Spleen (tissue), 11 donors: ENCODE data around the gene CEACAM21. TPM values are rescaled to one million over a fixed set of nuclear protein-coding genes. Genes with fewer than 3 reads are reported as not detected.
A peak's percentile ranks its signal among the peaks of the same experiment; 100 is the strongest.

Source experiments
- DNase-seq: peaks from one replicate; pipeline ENCODE4 v3.0.0-alpha.2; 2020
- H3K27ac ChIP-seq, 8 donors: fragments of 200-600 bp; sonication (generic) in 7 of 8; 1 replicate in 4 of 8; 2 replicates in 4 of 8; pipeline versions ENCODE4 v1.5.0 to v1.8.0; 2016 to 2021; ENCODE audit warnings: inconsistent platforms in 4 of 8, mild to moderate bottlenecking in 4 of 8, moderate library complexity in 1 of 8
- H3K27me3 ChIP-seq, 7 donors: fragments of 200-600 bp; sonication (generic) in 6 of 7; replicated peaks in 1 of 7; 1 replicate in 4 of 7; 2 replicates in 3 of 7; pipeline versions ENCODE4 v1.5.0 to v1.8.0; 2016 to 2021; ENCODE audit warnings: inconsistent platforms in 3 of 7, mild to moderate bottlenecking in 1 of 7
- H3K36me3 ChIP-seq, 6 donors: fragments of 200-600 bp; sonication (generic) in 5 of 6; 1 replicate in 4 of 6; 2 replicates in 2 of 6; pipeline versions ENCODE4 v1.5.0 to v1.8.0; 2016 to 2021; ENCODE audit warnings: inconsistent platforms in 2 of 6
- H3K4me1 ChIP-seq, 6 donors: fragments of 200-600 bp; sonication (generic) in 5 of 6; 1 replicate in 3 of 6; 2 replicates in 3 of 6; pipeline versions ENCODE4 v1.5.0 to v1.8.0; 2016 to 2021; ENCODE audit warnings: inconsistent platforms in 3 of 6
- H3K4me3 ChIP-seq, 8 donors: fragments of 200-600 bp; sonication (generic) in 7 of 8; 1 replicate in 4 of 8; 2 replicates in 4 of 8; pipeline versions ENCODE4 v1.5.0 to v1.8.0; 2016 to 2021; ENCODE audit warnings: inconsistent platforms in 4 of 8, mild to moderate bottlenecking in 4 of 8, moderate library complexity in 2 of 8
- H3K9me3 ChIP-seq, 8 donors: fragments of 200-600 bp; sonication (generic) in 7 of 8; 1 replicate in 4 of 8; 2 replicates in 4 of 8; pipeline versions ENCODE4 v1.5.0 to v1.8.0; 2016 to 2021; ENCODE audit warnings: inconsistent platforms in 4 of 8
- CTCF ChIP-seq, 11 experiments: fragments of 200-600 bp in 7 of 11; fragments of 450-650 bp in 4 of 11; sonication (generic) in 4 of 11; IDR thresholded peaks in 8 of 11; conservative IDR thresholded peaks in 3 of 11; 1 replicate in 7 of 11; 2 replicates in 4 of 11; pipeline versions ENCODE4 v1.4.0 to v1.8.0; 2016 to 2021; ENCODE audit warnings: antibody characterized with exemption in 11 of 11, inconsistent platforms in 4 of 11, mild to moderate bottlenecking in 1 of 11
- POLR2A ChIP-seq, 3 donors: fragments of 450-650 bp; IDR thresholded peaks; one replicate each; pipeline ENCODE4 v1.5.1; 2017; ENCODE audit warnings: antibody characterized with exemption in 3 of 3, mild to moderate bottlenecking in 1 of 3
- POLR2AphosphoS5 ChIP-seq, 3 donors: sonication (generic); formaldehyde crosslinking; IDR thresholded peaks; one replicate each; pipeline ENCODE4 v1.5.1; 2017; ENCODE audit warnings: antibody characterized with exemption in 3 of 3
- WGBS, 5 donors: extraction: QIAGEN DNeasy Blood & Tissue Kit in 3 of 5; methylation state at CpG; one replicate each; pipeline versions ENCODE4 v1.1.5 to v1.1.7; 2013 to 2018; 5-methylcytosine and 5-hydroxymethylcytosine counted together
- intact Hi-C: fragments of 100-400 bp; cut with DNase I; formaldehyde crosslinking; loops from one replicate; pipeline ENCODE4 v1.15.0; 2023; ENCODE audit warnings: low total_unique reads
- polyA plus RNA-seq, 3 donors: library from polyadenylated mRNA; stranded (reverse); fragments of 200-250 nt; gene quantifications; one replicate each; pipeline ENCODE4 v1.2.1, GENCODE V29; 2013
- total RNA-seq, 7 donors: library from RNA; depleted of rRNA in 3 of 7; stranded (reverse); fragments of >200 nt in 3 of 7; fragmentation: NEBNext Ultra II Directional in 4 of 7; extraction: Animal tissue kit (Norgen Biotek cat#: 25700) in 4 of 7; gene quantifications; one replicate each; pipeline versions ENCODE4 v1.1.0 to v1.2.1, GENCODE V29; 2016 to 2021
- donor health status: healthy with polysubstance abuse.
- donor health status: DM: no; HTN: no; CAD: no; lungs with moderate emphysema.
- donor health status: DM: no; HTN: no; CAD: no.
- donor health status: Bipolar disorder and iron deficiency.
- donor health status: healthy.
- donor health status: DM: no; HTN: no; CAD: no.
- donor health status: DM: yes; HTN: yes; CAD: no.

The CEACAM21 gene
- total and polyA plus RNA-seq, 10 donors = 10.3 to 22.9 (median 19.2) TPM

GRCh38 chr19:41541990-41542584 is 33.9 kb upstream of the CEACAM21 start:
- H3K4me3 ChIP-seq = peak overlapping the region in 1 of 8 donors; percentile 28
- WGBS, 5 donors = 40 to 46% (median 43%) methylated on average over 13 of the region's 13 CpGs
- intact Hi-C loops = no loop called here
- TF ChIP-seq POLR2AphosphoS5 (IDR thresholded peaks at IDR 0.05) = no peak
- TF ChIP-seq POLR2A (IDR thresholded peaks at IDR 0.05) = no peak
- TF ChIP-seq CTCF (IDR thresholded peaks at IDR 0.05 in 8 of 11, conservative IDR thresholded peaks at IDR 0.05 in 3 of 11) = peak; percentile 28 to 87 (median 70)
- peaks cover 20 to 68% (median 45%) of the 10 kb centered on the region in 6 donors for H3K4me1 ChIP-seq
- peak overlapping the region in 1 of 8 donors; percentile 29 for H3K27ac ChIP-seq
- no peaks in the 10 kb centered on the region for H3K27me3 ChIP-seq
- peaks cover 0 to 7% (median 2%) of the 10 kb centered on the region in 8 donors for H3K9me3 ChIP-seq
- DNase-seq = peak; percentile 92
- H3K36me3 ChIP-seq = no peaks in the 10 kb centered on the region

GRCh38 chr19:41542622-41543021 is 33.3 kb upstream of the CEACAM21 start:
- Histone ChIP-seq H3K4me1 (peaks cover 23 to 68% (median 49%) of the 10 kb centered on the region in 6 donors), H3K36me3 (no peaks in the 10 kb centered on the region), H3K9me3 (peaks cover 0 to 6% (median 2%) of the 10 kb centered on the region in 8 donors), H3K4me3 (no peak overlapping the region), H3K27ac (peak overlapping the region in 1 of 8 donors; percentile 29), H3K27me3 (no peaks in the 10 kb centered on the region)
- WGBS, 5 donors = 71 to 92% (median 78%) methylated on average over 4 of the region's 4 CpGs
- intact Hi-C loops = no loop called here
- no peak for DNase-seq
- no peak for TF ChIP-seq POLR2AphosphoS5 (IDR thresholded peaks at IDR 0.05)
- TF ChIP-seq CTCF (IDR thresholded peaks at IDR 0.05 in 8 of 11, conservative IDR thresholded peaks at IDR 0.05 in 3 of 11) = no peak
- no peak for TF ChIP-seq POLR2A (IDR thresholded peaks at IDR 0.05)

- H3K9me3 ChIP-seq = no peaks in the 10 kb centered on the region
- TF ChIP-seq CTCF (IDR thresholded peaks at IDR 0.05 in 8 of 11, conservative IDR thresholded peaks at IDR 0.05 in 3 of 11) (no peak), POLR2AphosphoS5 (IDR thresholded peaks at IDR 0.05) (no peak), POLR2A (IDR thresholded peaks at IDR 0.05) (no peak)
- H3K27ac ChIP-seq = peak overlapping the region in 4 of 8 donors; percentile 4 to 91 (median 52)
- no peaks in the 10 kb centered on the region for H3K36me3 ChIP-seq
- H3K4me1 ChIP-seq = peaks cover 32 to 72% (median 58%) of the 10 kb centered on the region in 6 donors
- no peaks in the 10 kb centered on the region for H3K27me3 ChIP-seq
- no peak overlapping the region for H3K4me3 ChIP-seq
- DNase-seq = no peak
- intact Hi-C loops = no loop called here
- WGBS, 5 donors = 63 to 68% (median 66%) methylated on average over 2 of the region's 2 CpGs
Measured at GRCh38 chr19:41543582-41543981, 32.4 kb upstream of the CEACAM21 start.

GRCh38 chr19:41545547-41545946 is 30.4 kb upstream of the CEACAM21 start:
- intact Hi-C loops = no loop called here
- WGBS, 5 donors = 10 to 21% (median 13%) methylated on average over 6 of the region's 6 CpGs
- Histone ChIP-seq H3K36me3 (no peaks in the 10 kb centered on the region), H3K9me3 (no peaks in the 10 kb centered on the region), H3K4me1 (peaks cover 38 to 92% (median 72%) of the 10 kb centered on the region in 6 donors), H3K27ac (peak overlapping the region; percentile 53 to 91 (median 86)), H3K4me3 (peak overlapping the region in 3 of 8 donors; percentile 19 to 60 (median 28)), H3K27me3 (no peaks in the 10 kb centered on the region)
- DNase-seq = no peak
- TF ChIP-seq POLR2AphosphoS5 (IDR thresholded peaks at IDR 0.05) (peak in 1 of 3 donors; percentile 21), CTCF (IDR thresholded peaks at IDR 0.05 in 8 of 11, conservative IDR thresholded peaks at IDR 0.05 in 3 of 11) (no peak)
